ENCODE measurements around the gene RALGAPA2.

Gene RALGAPA2

GRCh38 chr20:20683020-20683419 lies 29.4 kb downstream of the RALGAPA2 start:
- DNase-seq = no peak

- DNase-seq = no peak
Measured at GRCh38 chr20:20680991-20681508, 31.4 kb downstream of the RALGAPA2 start.

GRCh38 chr20:20679316-20679715 lies 33.1 kb downstream of the RALGAPA2 start:
- no peak for DNase-seq

- DNase-seq = no peak
Measured at GRCh38 chr20:20677186-20677585, 35.3 kb downstream of the RALGAPA2 start.

GRCh38 chr20:20668639-20669038 lies 43.8 kb downstream of the RALGAPA2 start:
- no peak for DNase-seq

- DNase-seq = no peak
Measured at GRCh38 chr20:20666359-20666758, 46.1 kb downstream of the RALGAPA2 start.

GRCh38 chr20:20665606-20666332 lies 46.7 kb downstream of the RALGAPA2 start:
- DNase-seq = no peak

GRCh38 chr20:20664795-20665589 lies 47.5 kb downstream of the RALGAPA2 start:
- DNase-seq = no peak

GRCh38 chr20:20663841-20664240 lies 48.6 kb downstream of the RALGAPA2 start:
- no peak for DNase-seq

GRCh38 chr20:20658871-20659431 lies 53.5 kb downstream of the RALGAPA2 start:
- no peak for DNase-seq

- no peak for DNase-seq
Measured at GRCh38 chr20:20658123-20658522, 54.3 kb downstream of the RALGAPA2 start.

GRCh38 chr20:20657092-20657491 lies 55.4 kb downstream of the RALGAPA2 start:
- no peak for DNase-seq

- no peak for DNase-seq
Measured at GRCh38 chr20:20655883-20656282, 56.6 kb downstream of the RALGAPA2 start.

GRCh38 chr20:20649945-20650344 lies 62.5 kb downstream of the RALGAPA2 start:
- no peak for DNase-seq

- DNase-seq = no peak
Measured at GRCh38 chr20:20643927-20644326, 68.5 kb downstream of the RALGAPA2 start.

GRCh38 chr20:20641783-20642182 lies 70.7 kb downstream of the RALGAPA2 start:
- DNase-seq = no peak

- DNase-seq = no peak
Measured at GRCh38 chr20:20638878-20639277, 73.6 kb downstream of the RALGAPA2 start.

- no peak for DNase-seq
Measured at GRCh38 chr20:20637998-20638725, 74.3 kb downstream of the RALGAPA2 start.

GRCh38 chr20:20635006-20635405 lies 77.4 kb downstream of the RALGAPA2 start:
- DNase-seq = no peak

GRCh38 chr20:20632644-20633043 lies 79.8 kb downstream of the RALGAPA2 start:
- no peak for DNase-seq

GRCh38 chr20:20630551-20630950 lies 81.9 kb downstream of the RALGAPA2 start:
- no peak for DNase-seq

- DNase-seq = no peak
Measured at GRCh38 chr20:20629556-20630188, 82.8 kb downstream of the RALGAPA2 start.

- no peak for DNase-seq
Measured at GRCh38 chr20:20628314-20628713, 84.1 kb downstream of the RALGAPA2 start.

All from 8988T (cell line).